Measurements from ENCODE around the gene ACOX1. TPM values are rescaled to one million over a fixed set of nuclear protein-coding genes. Genes with fewer than 3 reads are reported as not detected.

The ACOX1 gene
- total RNA-seq, 2 donors from 2014 or later: 22.5 to 37.6 TPM

- no peak overlapping the region for H3K27ac ChIP-seq
- DNase-seq (ENCODE audit: low spot score) (no peak), ATAC-seq (ENCODE audit: insufficient number of reproducible peaks, low FRiP score, low read depth) (no peak)
- H3K27me3 ChIP-seq (replicated peaks; ENCODE audit: insufficient read depth): no peaks in the 10 kb centered on the region
- H3K4me3 ChIP-seq: no peak overlapping the region
- peaks cover 0 to under 1% of the 10 kb centered on the region in 2 donors for H3K4me1 ChIP-seq (ENCODE audit: control insufficient read depth in 1 of 2, low read depth in 2 of 2)
- H3K9me3 ChIP-seq: no peaks in the 10 kb centered on the region
- no peaks in the 10 kb centered on the region for H3K36me3 ChIP-seq
- no peak for TF ChIP-seq CTCF (IDR thresholded peaks at IDR 0.05)
Measured at GRCh38 chr17:75909051-75909811, 69.7 kb downstream of the ACOX1 start.

- Histone ChIP-seq H3K4me3 (no peak overlapping the region), H3K27ac (no peak overlapping the region), H3K36me3 (no peaks in the 10 kb centered on the region), H3K4me1 (ENCODE audit: control insufficient read depth in 1 of 2, low read depth in 2 of 2) (peaks cover 6 to 7% of the 10 kb centered on the region in 2 donors), H3K9me3 (no peaks in the 10 kb centered on the region), H3K27me3 (replicated peaks; ENCODE audit: insufficient read depth) (no peaks in the 10 kb centered on the region)
- no peak for ATAC-seq (ENCODE audit: insufficient number of reproducible peaks, low FRiP score, low read depth)
- no peak for DNase-seq (ENCODE audit: low spot score)
- TF ChIP-seq CTCF (IDR thresholded peaks at IDR 0.05): no peak
Measured at GRCh38 chr17:75908201-75908600, 70.8 kb downstream of the ACOX1 start.

GRCh38 chr17:75906143-75906884 is 72.7 kb downstream of the ACOX1 start:
- no peak for TF ChIP-seq CTCF (IDR thresholded peaks at IDR 0.05)
- no peak for DNase-seq (ENCODE audit: low spot score)
- Histone ChIP-seq H3K27ac (no peak overlapping the region), H3K27me3 (replicated peaks; ENCODE audit: insufficient read depth) (no peaks in the 10 kb centered on the region), H3K9me3 (no peaks in the 10 kb centered on the region), H3K4me1 (ENCODE audit: control insufficient read depth in 1 of 2, low read depth in 2 of 2) (peaks cover 6 to 7% of the 10 kb centered on the region in 2 donors), H3K4me3 (no peak overlapping the region), H3K36me3 (peaks cover 7% of the 10 kb centered on the region)
- ATAC-seq (ENCODE audit: insufficient number of reproducible peaks, low FRiP score, low read depth): no peak

GRCh38 chr17:75904749-75905521 is 74.0 kb downstream of the ACOX1 start, which contains the start of gene MRPL38:
Gene MRPL38 (minus strand): TSS chr17:75904884. CDS start chr17:75904875, 9 bp downstream.
- Histone ChIP-seq H3K4me1 (ENCODE audit: control insufficient read depth in 1 of 2, low read depth in 2 of 2) (peaks cover 6 to 7% of the 10 kb centered on the region in 2 donors), H3K27ac (peak within 1 kb of the TSS; percentile 91 to 95), H3K9me3 (no peaks in the 10 kb centered on the region), H3K4me3 (peak within 1 kb of the TSS; percentile 89), H3K36me3 (peaks cover 17% of the 10 kb centered on the region), H3K27me3 (replicated peaks; ENCODE audit: insufficient read depth) (no peaks in the 10 kb centered on the region)
- ATAC-seq (ENCODE audit: insufficient number of reproducible peaks, low FRiP score, low read depth) (peak; percentile 83), DNase-seq (ENCODE audit: low spot score) (peak; percentile 62)
- peak; percentile 98 for TF ChIP-seq CTCF (IDR thresholded peaks at IDR 0.05)
